ENCODE data around the gene MUCL3.

DNA sequence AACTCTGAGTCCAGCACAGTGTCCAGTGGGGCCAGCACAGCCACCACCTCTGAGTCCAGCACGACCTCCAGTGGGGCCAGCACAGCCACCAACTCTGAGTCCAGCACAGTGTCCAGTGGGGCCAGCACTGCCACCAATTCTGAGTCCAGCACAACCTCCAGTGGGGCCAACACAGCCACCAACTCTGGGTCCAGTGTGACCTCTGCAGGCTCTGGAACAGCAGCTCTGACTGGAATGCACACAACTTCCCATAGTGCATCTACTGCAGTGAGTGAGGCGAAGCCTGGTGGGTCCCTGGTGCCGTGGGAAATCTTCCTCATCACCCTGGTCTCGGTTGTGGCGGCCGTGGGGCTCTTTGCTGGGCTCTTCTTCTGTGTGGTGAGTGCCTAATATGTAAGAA, 46.5 kb downstream of the MUCL3 start:
- TF ChIP-seq, protein P1, sequence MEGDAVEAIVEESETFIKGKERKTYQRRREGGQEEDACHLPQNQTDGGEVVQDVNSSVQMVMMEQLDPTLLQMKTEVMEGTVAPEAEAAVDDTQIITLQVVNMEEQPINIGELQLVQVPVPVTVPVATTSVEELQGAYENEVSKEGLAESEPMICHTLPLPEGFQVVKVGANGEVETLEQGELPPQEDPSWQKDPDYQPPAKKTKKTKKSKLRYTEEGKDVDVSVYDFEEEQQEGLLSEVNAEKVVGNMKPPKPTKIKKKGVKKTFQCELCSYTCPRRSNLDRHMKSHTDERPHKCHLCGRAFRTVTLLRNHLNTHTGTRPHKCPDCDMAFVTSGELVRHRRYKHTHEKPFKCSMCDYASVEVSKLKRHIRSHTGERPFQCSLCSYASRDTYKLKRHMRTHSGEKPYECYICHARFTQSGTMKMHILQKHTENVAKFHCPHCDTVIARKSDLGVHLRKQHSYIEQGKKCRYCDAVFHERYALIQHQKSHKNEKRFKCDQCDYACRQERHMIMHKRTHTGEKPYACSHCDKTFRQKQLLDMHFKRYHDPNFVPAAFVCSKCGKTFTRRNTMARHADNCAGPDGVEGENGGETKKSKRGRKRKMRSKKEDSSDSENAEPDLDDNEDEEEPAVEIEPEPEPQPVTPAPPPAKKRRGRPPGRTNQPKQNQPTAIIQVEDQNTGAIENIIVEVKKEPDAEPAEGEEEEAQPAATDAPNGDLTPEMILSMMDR (IDR thresholded peaks at IDR 0.05 in 4 of 5, conservative IDR thresholded peaks at IDR 0.05 in 1 of 5), result no peak
- no peak for TF ChIP-seq POLR2A (IDR thresholded peaks at IDR 0.05)
